NCI-H1417 (cell line): ENCODE measurements around the gene TMEM72.
"Not testable (repeated sequence)": the region's sequence is repeated elsewhere in the genome, so short reads cannot be mapped to it uniquely, and the experiment has no call there.

Experiments used
- DNase-seq, 3 experiments: peaks; one replicate each; lab custom pipeline; 2025; lab: John Stamatoyannopoulos, UW

The TMEM72 gene

GRCh38 chr10:44911081-44911540 is at the start of gene TMEM72:
TMEM72 (plus strand) TSS chr10:44911337; CDS start chr10:44911513, 176 bp downstream.
- peak; percentile 17 to 53 (median 20) for DNase-seq

DNA sequence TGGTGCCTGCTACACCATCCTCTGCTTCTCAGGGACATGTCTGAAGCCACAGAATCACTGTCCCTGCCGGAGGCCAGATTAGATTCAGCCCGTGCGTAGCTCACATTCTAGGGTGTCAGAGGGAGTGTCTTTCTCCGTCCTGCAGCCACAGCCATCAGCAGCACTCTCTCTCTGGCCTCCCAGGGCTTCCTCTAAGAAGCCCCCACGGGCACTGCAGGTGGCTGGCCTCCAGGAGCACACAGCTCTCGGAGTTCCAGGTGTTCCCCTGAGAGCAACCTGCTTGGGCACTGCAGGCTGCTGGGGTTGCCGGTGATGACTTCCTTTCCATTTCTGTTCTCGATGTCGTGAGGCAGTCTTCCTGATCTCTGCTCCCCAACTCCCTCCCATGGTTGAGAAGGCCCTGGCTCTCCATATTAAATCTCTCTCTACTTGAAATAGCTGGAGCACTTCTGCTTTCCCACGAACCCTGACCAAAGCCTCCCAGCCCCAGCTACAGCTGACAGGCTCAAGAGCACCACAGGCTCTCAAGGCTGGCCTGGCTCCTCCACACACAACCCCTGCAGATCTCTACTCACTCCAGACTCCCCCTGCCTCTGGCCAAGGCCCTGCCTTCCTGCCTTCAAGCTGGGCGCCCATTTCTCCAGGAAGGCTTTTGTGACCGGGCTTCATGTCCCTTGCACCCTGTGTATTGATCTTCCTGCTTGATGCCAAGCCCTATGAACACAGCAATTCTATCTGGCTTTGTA is 49.0 kb upstream of the TMEM72 start:
- no peak for DNase-seq

DNA sequence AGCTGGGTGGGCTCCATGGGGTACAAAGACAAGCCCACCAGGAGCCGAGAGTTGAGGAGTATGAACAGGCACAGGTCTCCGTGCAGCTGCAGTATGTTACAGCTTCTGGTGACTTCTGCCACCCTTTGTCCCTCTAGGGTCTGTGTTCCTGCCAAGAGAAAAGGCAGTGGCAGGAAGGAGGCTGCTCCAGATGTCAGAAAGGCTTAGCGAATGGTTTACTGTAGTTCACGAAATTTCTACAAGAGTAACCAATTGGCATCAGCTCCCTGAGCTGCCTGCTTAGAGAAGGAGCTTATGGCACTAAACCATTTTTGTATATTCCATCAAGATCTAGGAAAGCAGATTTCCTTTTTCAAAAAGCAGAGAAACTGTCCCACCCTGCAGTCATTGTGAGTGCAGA is 48.2 kb upstream of the TMEM72 start:
- DNase-seq = no peak

- peak in 1 of 3 experiments; percentile 29 for DNase-seq
Observed at GRCh38 chr10:44863344-44864047, 47.6 kb upstream of the TMEM72 start.

GRCh38 chr10:44864051-44864450 is 47.1 kb upstream of the TMEM72 start:
- DNase-seq = peak; percentile 36 to 61 (median 45)

GRCh38 chr10:44864637-44865288 is 46.4 kb upstream of the TMEM72 start:
- peak; percentile 41 to 82 (median 72) for DNase-seq

DNA sequence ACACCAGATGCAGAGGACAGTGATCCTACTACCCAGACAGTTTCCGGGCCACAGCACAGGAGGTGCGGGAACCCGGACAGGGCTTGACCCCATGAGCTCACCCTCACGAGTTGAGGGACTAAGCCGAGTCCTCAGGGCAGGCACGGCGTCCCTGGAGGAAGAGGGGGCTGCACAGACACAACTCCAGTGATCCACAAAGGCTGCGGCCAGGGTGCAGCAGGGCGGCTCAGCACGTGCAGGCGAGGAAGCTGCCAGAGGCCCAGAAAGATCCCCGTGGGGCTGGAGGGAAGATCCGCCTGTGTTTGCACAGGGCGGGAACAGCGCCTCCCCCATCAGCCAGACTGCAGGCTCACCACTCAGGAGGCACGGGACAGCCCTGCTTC is 45.9 kb upstream of the TMEM72 start:
- DNase-seq = no peak

- DNase-seq = not testable (repeated sequence)
Observed at GRCh38 chr10:44866367-44866766, 44.8 kb upstream of the TMEM72 start.

- DNase-seq = no peak
Observed at GRCh38 chr10:44870031-44870430, 41.1 kb upstream of the TMEM72 start.

GRCh38 chr10:44873160-44873559 is 38.0 kb upstream of the TMEM72 start:
- DNase-seq = no peak

DNA sequence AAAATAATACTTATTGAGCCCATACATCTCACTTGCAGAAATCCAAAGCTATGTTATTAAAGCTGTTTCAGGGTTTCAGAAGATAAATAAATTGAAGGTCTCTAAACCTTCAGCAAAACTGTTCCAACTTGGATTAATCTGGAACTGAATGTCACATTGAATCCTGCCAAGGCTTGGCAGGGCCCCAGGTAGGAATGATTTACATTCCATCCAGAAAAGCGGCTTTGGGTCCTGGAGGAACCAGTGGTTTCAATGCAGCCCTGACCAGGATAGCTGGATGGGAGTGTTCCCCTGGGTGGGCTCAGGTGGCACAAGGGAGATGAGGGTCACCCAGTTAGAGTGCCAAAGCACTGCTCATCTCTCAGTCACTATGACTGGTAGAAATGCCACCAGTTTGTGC is 37.0 kb upstream of the TMEM72 start:
- no peak for DNase-seq

DNA sequence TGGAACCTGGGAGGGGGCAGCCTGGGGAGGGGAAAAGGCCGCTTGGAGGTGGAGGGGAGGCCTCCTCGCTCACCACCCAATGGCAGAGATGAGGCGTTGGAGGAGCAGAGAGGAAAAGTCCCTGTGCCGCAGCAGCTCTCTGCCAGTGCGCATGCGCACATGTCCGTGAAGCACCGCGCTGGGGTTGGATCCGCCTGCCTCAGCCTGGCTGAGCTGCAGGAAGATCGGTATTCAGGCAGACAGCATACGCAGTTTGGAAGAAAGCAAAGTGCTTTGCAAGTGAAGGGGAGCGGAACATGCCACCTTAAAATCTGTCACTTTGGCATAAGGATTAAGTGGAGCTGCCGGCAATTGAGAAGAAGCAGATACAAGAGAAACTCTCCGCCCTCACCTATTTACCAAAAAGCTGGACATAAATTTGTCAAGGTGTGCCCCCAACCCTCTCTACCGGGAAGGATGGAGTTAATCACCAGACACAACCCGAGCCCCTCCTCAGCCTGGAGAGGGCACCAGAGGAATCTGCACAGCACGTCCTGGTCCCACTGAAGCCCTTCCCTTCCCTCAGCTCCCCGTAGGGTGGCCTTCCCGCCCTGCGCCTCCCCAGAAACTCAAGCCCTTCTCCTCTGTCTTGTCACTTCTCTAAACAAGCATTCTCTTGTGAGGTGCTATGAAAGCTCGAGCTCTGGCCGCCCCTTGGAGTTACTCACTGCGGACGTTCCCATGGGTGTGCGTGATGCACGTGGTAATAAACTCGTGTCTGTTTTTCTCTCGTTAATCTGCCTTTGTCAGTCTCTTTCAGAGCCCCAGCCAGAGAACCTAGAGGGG is 32.2 kb upstream of the TMEM72 start:
- peak; percentile 59 to 81 (median 62) for DNase-seq

- no peak for DNase-seq
Observed at GRCh38 chr10:44879531-44879899, 31.6 kb upstream of the TMEM72 start.

- no peak for DNase-seq
Observed at GRCh38 chr10:44880090-44880715, 30.9 kb upstream of the TMEM72 start.

DNA sequence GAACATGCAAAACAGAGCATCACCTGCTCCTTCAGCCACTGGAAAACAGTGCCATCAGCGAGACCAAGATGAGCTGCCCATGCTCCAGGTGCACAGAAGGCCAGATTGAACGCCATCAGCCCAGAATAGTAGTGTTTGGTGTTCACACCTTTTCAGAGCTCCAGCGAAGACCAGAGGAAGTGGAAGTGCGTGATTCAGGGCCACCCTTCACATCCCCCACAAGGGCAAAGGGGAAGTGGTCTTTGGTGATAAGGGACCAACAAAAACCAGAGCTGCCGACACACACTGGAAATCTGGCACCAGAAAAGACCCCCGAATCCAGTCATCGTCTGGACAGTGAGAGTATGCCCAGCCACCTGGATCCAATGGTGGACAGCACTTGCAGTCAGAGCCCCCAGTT is 29.5 kb upstream of the TMEM72 start:
- DNase-seq = no peak

DNA sequence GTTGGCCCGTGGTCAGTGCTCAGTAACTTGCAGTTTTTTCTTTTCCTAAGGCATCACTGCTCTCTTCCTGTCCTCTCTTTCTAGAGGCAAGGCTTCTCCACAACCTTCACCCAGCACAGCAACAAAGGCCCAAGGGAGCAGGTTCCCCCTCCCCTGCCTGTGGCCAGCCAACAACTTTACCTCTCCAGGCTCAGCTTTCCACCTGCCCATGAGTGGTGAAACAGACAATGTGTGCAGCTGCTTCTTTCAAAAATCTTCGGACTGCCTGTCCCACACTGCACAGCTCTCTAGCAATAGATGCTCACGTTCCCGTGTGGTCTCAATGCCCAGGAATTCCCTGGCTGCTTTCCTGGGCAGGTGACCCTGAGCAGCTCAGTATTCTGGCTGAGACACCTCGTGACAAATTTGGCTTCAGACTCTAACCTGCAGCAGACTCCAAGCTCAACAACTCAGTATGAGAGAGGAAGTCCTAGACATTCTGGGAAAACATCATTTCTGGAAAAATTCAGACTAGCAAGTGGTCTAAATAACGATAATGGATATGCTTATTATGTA is 28.9 kb upstream of the TMEM72 start:
- no peak for DNase-seq

- no peak for DNase-seq
Observed at GRCh38 chr10:44883593-44884331, 27.4 kb upstream of the TMEM72 start.

GRCh38 chr10:44885710-44886109 is 25.4 kb upstream of the TMEM72 start:
- DNase-seq = no peak

DNA sequence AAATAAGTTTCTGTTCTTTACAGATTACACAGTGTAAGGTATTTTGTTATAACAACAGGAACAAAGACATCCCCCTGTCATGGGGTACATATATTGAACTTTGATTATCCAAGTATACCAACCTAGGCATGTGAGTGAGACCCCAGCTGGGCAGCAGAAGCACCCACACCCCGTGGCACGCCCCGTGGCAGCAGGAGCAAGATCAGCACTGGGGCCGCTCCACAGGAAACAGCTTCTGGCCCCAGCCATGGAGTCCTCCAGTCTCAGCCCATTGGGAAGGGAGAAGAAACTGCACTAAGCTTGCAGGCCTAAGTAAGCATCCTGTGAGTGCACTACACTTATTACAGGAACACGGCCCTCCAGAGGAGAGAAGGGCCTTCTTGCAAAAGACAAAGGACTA is 24.2 kb upstream of the TMEM72 start:
- no peak for DNase-seq

DNA sequence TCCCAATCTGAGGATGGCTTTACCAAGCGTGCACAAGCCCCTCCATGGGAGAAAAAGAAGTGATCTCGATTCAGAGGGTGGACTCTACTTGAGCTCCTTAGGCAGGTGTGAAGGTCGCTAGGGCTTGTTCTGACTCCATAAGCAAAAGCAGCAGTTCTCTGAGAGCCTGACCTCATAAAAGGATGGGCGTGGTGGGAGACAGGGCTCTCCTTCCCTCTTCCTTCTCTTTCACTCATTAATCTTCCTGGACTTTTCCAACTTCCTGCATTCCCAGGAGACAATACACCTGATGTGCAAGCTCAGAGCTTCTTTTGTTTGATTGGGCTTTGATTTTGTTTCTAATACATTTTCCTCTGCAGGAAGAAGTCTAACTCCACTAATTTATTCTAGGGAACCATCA is 22.3 kb upstream of the TMEM72 start:
- peak in 1 of 3 experiments; percentile 4 for DNase-seq

DNA sequence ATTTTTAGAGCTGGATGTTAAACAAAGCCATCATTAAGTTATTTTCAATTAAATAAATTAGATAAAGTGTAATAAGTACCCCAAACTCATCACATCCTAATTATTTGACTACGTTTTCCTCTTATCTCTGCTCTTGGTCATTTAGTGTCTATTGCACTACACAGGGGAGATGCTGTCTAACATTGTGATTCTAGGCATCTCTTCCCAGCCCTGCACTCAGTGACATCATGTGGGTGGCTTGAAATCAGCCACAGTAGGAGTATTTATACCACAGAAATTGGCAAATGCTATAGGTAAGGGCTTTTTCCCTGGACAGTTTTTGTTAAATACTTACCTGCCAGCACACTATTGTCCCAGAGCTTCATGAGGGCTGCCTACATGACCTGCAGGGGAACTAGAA is 21.3 kb upstream of the TMEM72 start:
- no peak for DNase-seq
